HEK293 (cell line): Measurements from ENCODE around the gene PCSK5.

ENCODE experiments used
- CTCF ChIA-PET: fragments of 350-600 bp; formaldehyde crosslinking; extraction: SDS; loops from one replicate; lab custom pipeline; 2021; ENCODE audit warnings: antibody characterized with exemption; lab: Yijun Ruan, JAX
- POLR2A ChIA-PET: fragments of 300-600 bp; formaldehyde crosslinking; extraction: SDS; loops from one replicate; lab custom pipeline; 2020; ENCODE audit warnings: antibody characterized with exemption, inconsistent platforms; lab: Yijun Ruan, JAX
- H3K27ac ChIP-seq: fragments of 200-500 bp; sonication (Bioruptor generic); 2 replicates; pipeline ENCODE4 v1.5.1; 2014; ENCODE audit warnings: low read depth, low read length, control low read depth, inconsistent platforms; ENCODE audit errors: extremely low read depth
- H3K36me3 ChIP-seq, 2 experiments: fragments of 200-500 bp in 1 of 2; sonication (Bioruptor generic) in 1 of 2; 1 replicate in 1 of 2; 2 replicates in 1 of 2; pipeline ENCODE4 v1.5.1; 2014 to 2017; ENCODE audit warnings: inconsistent platforms in 2 of 2, low read length in 2 of 2; ENCODE audit not compliant: control insufficient read depth in 2 of 2, insufficient read depth in 1 of 2
- H3K4me1 ChIP-seq: fragments of 200-500 bp; sonication (Bioruptor generic); 2 replicates; pipeline ENCODE4 v1.5.1; 2014; ENCODE audit warnings: mild to moderate bottlenecking, low read length, inconsistent platforms; ENCODE audit not compliant: control insufficient read depth, insufficient read depth
- H3K4me3 ChIP-seq: 2 replicates; pipeline ENCODE4 v1.5.1; 2011; ENCODE audit warnings: low read depth, mild to moderate bottlenecking, control low read depth, low read length, moderate library complexity
- H3K9me3 ChIP-seq: fragments of 200-500 bp; sonication (Bioruptor generic); 2 replicates; pipeline ENCODE4 v1.5.1; 2014; ENCODE audit warnings: low read depth, low read length, inconsistent platforms; ENCODE audit not compliant: control insufficient read depth, insufficient read depth
- BCL11A ChIP-seq: fragments of 450-650 bp; formaldehyde crosslinking; IDR thresholded peaks from 2 replicates; pipeline ENCODE4 v1.5.1; 2016; ENCODE audit warnings: low read depth, missing biosample characterization, missing genetic modification characterization
- HOXA7 ChIP-seq: sonication (generic); formaldehyde crosslinking; IDR thresholded peaks from 2 replicates; pipeline ENCODE4 v1.8.1; 2022; ENCODE audit warnings: missing genetic modification reagents, borderline replicate concordance
- MYNN ChIP-seq: fragments of 450-650 bp; formaldehyde crosslinking; IDR thresholded peaks from 2 replicates; pipeline ENCODE4 v1.5.1; 2016; ENCODE audit warnings: missing biosample characterization, missing genetic modification characterization, borderline replicate concordance
- PRDM1 ChIP-seq: fragments of 450-650 bp; formaldehyde crosslinking; IDR thresholded peaks from 2 replicates; pipeline ENCODE4; 2016; ENCODE audit warnings: missing biosample characterization, missing genetic modification characterization
- SCRT1 ChIP-seq: fragments of 450-650 bp; formaldehyde crosslinking; IDR thresholded peaks from 2 replicates; pipeline ENCODE4 v1.5.1; 2016; ENCODE audit warnings: missing biosample characterization, missing genetic modification characterization, borderline replicate concordance
- SETDB1 ChIP-seq: IDR thresholded peaks from one replicate; pipeline ENCODE4 v1.6.1; 2017; ENCODE audit warnings: mild to moderate bottlenecking, low read length, moderate library complexity, mixed read lengths; ENCODE audit not compliant: insufficient read length
- ZNF292 ChIP-seq: fragments of 450-650 bp; formaldehyde crosslinking; IDR thresholded peaks from 2 replicates; pipeline ENCODE4 v1.5.1; 2016; ENCODE audit warnings: low read depth, missing biosample characterization, missing genetic modification characterization, borderline replicate concordance
- ZNF341 ChIP-seq: fragments of 450-650 bp; formaldehyde crosslinking; IDR thresholded peaks from 2 replicates; pipeline ENCODE4; 2016; ENCODE audit warnings: low read depth, missing biosample characterization, missing genetic modification characterization
- ZNF391 ChIP-seq: fragments of 450-650 bp; formaldehyde crosslinking; IDR thresholded peaks from 2 replicates; pipeline ENCODE4 v1.5.1; 2016; ENCODE audit warnings: low read depth, missing biosample characterization, missing genetic modification characterization, borderline replicate concordance
- ZNF416 ChIP-seq: fragments of 450-650 bp; formaldehyde crosslinking; IDR thresholded peaks from 2 replicates; pipeline ENCODE4 v1.5.1; 2016; ENCODE audit warnings: missing biosample characterization, missing genetic modification characterization
- ZNF426 ChIP-seq: fragments of 450-650 bp; formaldehyde crosslinking; IDR thresholded peaks from 2 replicates; pipeline ENCODE4 v1.5.1; 2017; ENCODE audit warnings: missing biosample characterization, missing genetic modification characterization, mild to moderate bottlenecking, inconsistent platforms, moderate library complexity
- ZNF501 ChIP-seq: fragments of 450-650 bp; formaldehyde crosslinking; IDR thresholded peaks from 2 replicates; pipeline ENCODE4 v1.5.1; 2016; ENCODE audit warnings: missing biosample characterization, missing genetic modification characterization
- ZNF510 ChIP-seq: fragments of 450-650 bp; formaldehyde crosslinking; IDR thresholded peaks from 2 replicates; pipeline ENCODE4 v1.5.1; 2018; ENCODE audit warnings: mild to moderate bottlenecking, missing genetic modification characterization, missing biosample characterization; ENCODE audit not compliant: insufficient replicate concordance
- ZNF658 ChIP-seq: fragments of 450-650 bp; formaldehyde crosslinking; IDR thresholded peaks from 2 replicates; pipeline ENCODE4; 2016; ENCODE audit warnings: missing biosample characterization, missing genetic modification characterization
- ZNF677 ChIP-seq: fragments of 450-650 bp; IDR thresholded peaks from 2 replicates; pipeline ENCODE4 v1.5.0; 2018; ENCODE audit warnings: missing biosample characterization, mild to moderate bottlenecking, missing genetic modification characterization, moderate library complexity
- ZNF701 ChIP-seq: fragments of 450-650 bp; formaldehyde crosslinking; IDR thresholded peaks from 2 replicates; pipeline ENCODE4 v1.5.1; 2016; ENCODE audit warnings: missing biosample characterization, missing genetic modification characterization
- TF ChIP-seq, protein P1 (sequence below): fragments of 450-650 bp; formaldehyde crosslinking; IDR thresholded peaks from 2 replicates; pipeline ENCODE4 v1.5.1; 2016; ENCODE audit warnings: missing biosample characterization, missing genetic modification characterization
- TF ChIP-seq, protein P2 (sequence below): fragments of 450-650 bp; formaldehyde crosslinking; IDR thresholded peaks from 2 replicates; pipeline ENCODE4 v1.5.1; 2016; ENCODE audit warnings: missing biosample characterization, missing genetic modification characterization, borderline replicate concordance
- TF ChIP-seq, protein P3 (sequence below): fragments of 450-650 bp; formaldehyde crosslinking; IDR thresholded peaks from 2 replicates; pipeline ENCODE4 v1.5.1; 2017; ENCODE audit warnings: missing biosample characterization, missing genetic modification characterization
- TF ChIP-seq, protein P4 (sequence below): fragments of 450-650 bp; formaldehyde crosslinking; IDR thresholded peaks from 2 replicates; pipeline ENCODE4 v1.5.1; 2016; ENCODE audit warnings: missing biosample characterization, missing genetic modification characterization, low read depth

PCSK5 gene

DNA sequence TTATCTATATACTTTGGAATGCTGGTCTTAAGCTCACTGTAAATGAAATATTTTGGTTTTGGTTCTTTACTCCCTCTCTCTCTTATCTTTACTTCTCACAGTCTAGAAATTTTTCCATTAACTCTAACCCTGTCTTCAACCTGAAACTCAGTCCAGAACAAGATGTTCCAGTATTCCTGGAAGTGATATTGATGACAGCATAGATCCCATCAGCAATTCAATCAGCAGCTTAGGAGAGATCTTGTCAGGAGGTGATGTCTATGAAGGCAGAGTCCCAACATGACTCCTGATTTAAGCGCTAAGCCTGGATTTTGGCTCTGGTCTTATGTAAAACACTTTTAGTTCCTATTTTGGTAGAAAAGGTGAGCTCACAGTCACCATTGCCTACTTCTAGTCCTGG, 451.1 kb downstream of the PCSK5 start (continued):
- TF ChIP-seq, protein P1, sequence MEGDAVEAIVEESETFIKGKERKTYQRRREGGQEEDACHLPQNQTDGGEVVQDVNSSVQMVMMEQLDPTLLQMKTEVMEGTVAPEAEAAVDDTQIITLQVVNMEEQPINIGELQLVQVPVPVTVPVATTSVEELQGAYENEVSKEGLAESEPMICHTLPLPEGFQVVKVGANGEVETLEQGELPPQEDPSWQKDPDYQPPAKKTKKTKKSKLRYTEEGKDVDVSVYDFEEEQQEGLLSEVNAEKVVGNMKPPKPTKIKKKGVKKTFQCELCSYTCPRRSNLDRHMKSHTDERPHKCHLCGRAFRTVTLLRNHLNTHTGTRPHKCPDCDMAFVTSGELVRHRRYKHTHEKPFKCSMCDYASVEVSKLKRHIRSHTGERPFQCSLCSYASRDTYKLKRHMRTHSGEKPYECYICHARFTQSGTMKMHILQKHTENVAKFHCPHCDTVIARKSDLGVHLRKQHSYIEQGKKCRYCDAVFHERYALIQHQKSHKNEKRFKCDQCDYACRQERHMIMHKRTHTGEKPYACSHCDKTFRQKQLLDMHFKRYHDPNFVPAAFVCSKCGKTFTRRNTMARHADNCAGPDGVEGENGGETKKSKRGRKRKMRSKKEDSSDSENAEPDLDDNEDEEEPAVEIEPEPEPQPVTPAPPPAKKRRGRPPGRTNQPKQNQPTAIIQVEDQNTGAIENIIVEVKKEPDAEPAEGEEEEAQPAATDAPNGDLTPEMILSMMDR (tag by site-specific recombination), result no peak
- TF ChIP-seq HOXA7 (CRISPR knock-in tag) (no peak), SCRT1 (no peak), ZNF416 (tag by site-specific recombination) (no peak)
- TF ChIP-seq, all 188 proteins: peak for 0

DNA sequence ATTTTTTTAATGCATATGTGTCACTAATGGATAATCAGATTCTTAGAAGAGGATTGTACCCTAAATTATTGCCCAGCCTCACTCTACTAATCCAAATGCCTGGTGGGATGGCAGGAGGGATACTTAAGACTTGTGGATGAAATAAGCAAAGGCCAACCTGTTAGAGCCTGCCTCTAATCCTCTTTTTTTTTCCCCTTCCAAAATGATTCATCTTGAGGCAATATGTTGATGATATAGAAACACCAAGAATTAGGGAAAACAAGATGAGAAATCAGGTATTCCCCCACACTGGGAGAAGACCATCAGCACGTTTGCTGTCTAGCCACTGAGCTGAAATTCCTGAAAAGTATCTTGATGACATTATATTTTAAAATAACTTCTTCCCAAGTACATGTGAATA, 451.7 kb downstream of the PCSK5 start:
- Histone ChIP-seq H3K27ac (no peak overlapping the region), H3K4me1 (no peaks in the 10 kb centered on the region), H3K9me3 (no peaks in the 10 kb centered on the region), H3K4me3 (no peak overlapping the region), H3K36me3 (no peaks in the 10 kb centered on the region)
- no peak for TF ChIP-seq BCL11A
- TF ChIP-seq, protein P1 (tag by site-specific recombination), result no peak
- TF ChIP-seq, all 188 proteins: peak for 0
- CTCF ChIA-PET, result no interaction called here
- POLR2A ChIA-PET, result interaction anchor here (0.8 kb wide), 1 partner anchor 52 kb away, joined by 3 read pairs; the partner anchor contains the start of gene RFK

DNA sequence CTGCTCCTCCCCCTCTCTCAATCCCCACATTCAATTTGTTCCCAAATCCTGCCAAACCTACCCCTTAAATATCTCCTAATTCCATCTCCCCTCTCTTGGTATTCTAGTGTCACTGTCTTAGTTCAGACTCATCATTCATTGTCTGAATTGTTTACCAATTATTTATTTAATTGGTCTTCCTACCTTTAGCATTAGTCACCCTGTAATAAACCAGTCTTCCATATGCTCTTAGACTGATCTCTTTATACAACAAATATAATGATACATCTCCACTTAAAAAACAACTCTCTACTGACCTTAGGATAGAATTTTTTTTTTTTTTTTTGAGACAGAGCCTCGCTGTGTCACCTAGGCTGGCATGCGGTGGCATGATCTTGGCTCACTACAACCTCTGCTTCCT, 452.4 kb downstream of the PCSK5 start:
- ChIA-PET CTCF (no interaction called here), POLR2A (no interaction called here)
- no peaks in the 10 kb centered on the region for H3K36me3 ChIP-seq

DNA sequence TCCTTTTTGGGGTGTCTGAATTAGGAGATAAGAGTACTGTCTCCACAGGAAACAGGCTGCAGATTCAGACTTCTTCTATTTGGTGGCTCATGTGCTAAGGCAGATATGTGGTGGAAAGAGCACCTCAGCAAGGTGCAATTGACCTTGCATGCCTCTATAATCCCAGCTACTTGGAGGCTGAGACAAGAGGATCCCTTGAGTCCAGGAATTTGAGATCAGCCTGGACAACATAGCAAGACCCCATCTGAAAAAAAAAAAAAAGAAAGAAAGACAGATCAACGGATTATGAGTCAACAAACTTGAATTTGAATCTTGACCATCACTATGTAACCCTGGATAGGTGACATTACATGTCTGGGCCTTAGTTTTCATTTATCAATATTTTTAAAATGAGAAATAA, 459.4 kb downstream of the PCSK5 start:
- Histone ChIP-seq H3K36me3 (no peaks in the 10 kb centered on the region), H3K9me3 (no peaks in the 10 kb centered on the region), H3K4me1 (no peaks in the 10 kb centered on the region), H3K4me3 (no peak overlapping the region), H3K27ac (no peak overlapping the region)
- POLR2A ChIA-PET, result no interaction called here
- CTCF ChIA-PET, result no interaction called here
- no peak for TF ChIP-seq ZNF426 (tag by site-specific recombination)
- TF ChIP-seq, protein P2, sequence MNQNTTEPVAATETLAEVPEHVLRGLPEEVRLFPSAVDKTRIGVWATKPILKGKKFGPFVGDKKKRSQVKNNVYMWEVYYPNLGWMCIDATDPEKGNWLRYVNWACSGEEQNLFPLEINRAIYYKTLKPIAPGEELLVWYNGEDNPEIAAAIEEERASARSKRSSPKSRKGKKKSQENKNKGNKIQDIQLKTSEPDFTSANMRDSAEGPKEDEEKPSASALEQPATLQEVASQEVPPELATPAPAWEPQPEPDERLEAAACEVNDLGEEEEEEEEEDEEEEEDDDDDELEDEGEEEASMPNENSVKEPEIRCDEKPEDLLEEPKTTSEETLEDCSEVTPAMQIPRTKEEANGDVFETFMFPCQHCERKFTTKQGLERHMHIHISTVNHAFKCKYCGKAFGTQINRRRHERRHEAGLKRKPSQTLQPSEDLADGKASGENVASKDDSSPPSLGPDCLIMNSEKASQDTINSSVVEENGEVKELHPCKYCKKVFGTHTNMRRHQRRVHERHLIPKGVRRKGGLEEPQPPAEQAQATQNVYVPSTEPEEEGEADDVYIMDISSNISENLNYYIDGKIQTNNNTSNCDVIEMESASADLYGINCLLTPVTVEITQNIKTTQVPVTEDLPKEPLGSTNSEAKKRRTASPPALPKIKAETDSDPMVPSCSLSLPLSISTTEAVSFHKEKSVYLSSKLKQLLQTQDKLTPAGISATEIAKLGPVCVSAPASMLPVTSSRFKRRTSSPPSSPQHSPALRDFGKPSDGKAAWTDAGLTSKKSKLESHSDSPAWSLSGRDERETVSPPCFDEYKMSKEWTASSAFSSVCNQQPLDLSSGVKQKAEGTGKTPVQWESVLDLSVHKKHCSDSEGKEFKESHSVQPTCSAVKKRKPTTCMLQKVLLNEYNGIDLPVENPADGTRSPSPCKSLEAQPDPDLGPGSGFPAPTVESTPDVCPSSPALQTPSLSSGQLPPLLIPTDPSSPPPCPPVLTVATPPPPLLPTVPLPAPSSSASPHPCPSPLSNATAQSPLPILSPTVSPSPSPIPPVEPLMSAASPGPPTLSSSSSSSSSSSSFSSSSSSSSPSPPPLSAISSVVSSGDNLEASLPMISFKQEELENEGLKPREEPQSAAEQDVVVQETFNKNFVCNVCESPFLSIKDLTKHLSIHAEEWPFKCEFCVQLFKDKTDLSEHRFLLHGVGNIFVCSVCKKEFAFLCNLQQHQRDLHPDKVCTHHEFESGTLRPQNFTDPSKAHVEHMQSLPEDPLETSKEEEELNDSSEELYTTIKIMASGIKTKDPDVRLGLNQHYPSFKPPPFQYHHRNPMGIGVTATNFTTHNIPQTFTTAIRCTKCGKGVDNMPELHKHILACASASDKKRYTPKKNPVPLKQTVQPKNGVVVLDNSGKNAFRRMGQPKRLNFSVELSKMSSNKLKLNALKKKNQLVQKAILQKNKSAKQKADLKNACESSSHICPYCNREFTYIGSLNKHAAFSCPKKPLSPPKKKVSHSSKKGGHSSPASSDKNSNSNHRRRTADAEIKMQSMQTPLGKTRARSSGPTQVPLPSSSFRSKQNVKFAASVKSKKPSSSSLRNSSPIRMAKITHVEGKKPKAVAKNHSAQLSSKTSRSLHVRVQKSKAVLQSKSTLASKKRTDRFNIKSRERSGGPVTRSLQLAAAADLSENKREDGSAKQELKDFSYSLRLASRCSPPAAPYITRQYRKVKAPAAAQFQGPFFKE, result no peak
- no peak for TF ChIP-seq ZNF677 (tag by site-specific recombination)
- TF ChIP-seq ZNF341 (tag by site-specific recombination), result no peak

More for the DNA sequence above, 452.4 kb downstream of the PCSK5 start:
- H3K9me3 ChIP-seq, result no peaks in the 10 kb centered on the region
- H3K27ac ChIP-seq, result no peak overlapping the region
- H3K4me3 ChIP-seq, result no peak overlapping the region
- no peak for TF ChIP-seq ZNF701 (tag by site-specific recombination)
- TF ChIP-seq SETDB1, result no peak
- no peak for TF ChIP-seq ZNF501 (tag by site-specific recombination)
- TF ChIP-seq ZNF391 (tag by site-specific recombination), result no peak
- no peak for TF ChIP-seq ZNF510 (tag by site-specific recombination)
- TF ChIP-seq, protein P3, sequence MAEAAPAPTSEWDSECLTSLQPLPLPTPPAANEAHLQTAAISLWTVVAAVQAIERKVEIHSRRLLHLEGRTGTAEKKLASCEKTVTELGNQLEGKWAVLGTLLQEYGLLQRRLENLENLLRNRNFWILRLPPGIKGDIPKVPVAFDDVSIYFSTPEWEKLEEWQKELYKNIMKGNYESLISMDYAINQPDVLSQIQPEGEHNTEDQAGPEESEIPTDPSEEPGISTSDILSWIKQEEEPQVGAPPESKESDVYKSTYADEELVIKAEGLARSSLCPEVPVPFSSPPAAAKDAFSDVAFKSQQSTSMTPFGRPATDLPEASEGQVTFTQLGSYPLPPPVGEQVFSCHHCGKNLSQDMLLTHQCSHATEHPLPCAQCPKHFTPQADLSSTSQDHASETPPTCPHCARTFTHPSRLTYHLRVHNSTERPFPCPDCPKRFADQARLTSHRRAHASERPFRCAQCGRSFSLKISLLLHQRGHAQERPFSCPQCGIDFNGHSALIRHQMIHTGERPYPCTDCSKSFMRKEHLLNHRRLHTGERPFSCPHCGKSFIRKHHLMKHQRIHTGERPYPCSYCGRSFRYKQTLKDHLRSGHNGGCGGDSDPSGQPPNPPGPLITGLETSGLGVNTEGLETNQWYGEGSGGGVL, result no peak
- TF ChIP-seq, protein P4, sequence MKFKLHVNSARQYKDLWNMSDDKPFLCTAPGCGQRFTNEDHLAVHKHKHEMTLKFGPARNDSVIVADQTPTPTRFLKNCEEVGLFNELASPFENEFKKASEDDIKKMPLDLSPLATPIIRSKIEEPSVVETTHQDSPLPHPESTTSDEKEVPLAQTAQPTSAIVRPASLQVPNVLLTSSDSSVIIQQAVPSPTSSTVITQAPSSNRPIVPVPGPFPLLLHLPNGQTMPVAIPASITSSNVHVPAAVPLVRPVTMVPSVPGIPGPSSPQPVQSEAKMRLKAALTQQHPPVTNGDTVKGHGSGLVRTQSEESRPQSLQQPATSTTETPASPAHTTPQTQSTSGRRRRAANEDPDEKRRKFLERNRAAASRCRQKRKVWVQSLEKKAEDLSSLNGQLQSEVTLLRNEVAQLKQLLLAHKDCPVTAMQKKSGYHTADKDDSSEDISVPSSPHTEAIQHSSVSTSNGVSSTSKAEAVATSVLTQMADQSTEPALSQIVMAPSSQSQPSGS (tag by site-specific recombination), result no peak
- TF ChIP-seq PRDM1 (tag by site-specific recombination), result no peak
- no peak for TF ChIP-seq MYNN
- TF ChIP-seq ZNF292 (tag by site-specific recombination), result no peak
- no peak for TF ChIP-seq ZNF658 (tag by site-specific recombination)
- H3K4me1 ChIP-seq, result no peaks in the 10 kb centered on the region
